ENCODE data around the gene SLBP. TPM values are rescaled to one million over a fixed set of nuclear protein-coding genes. Genes with fewer than 3 reads are reported as not detected.
"Not testable (repeated sequence)": the region's sequence is repeated elsewhere in the genome, so short reads cannot be mapped to it uniquely, and the experiment has no call there.

The SLBP gene
- total RNA-seq, 1 donor from 2014 or later = 31.3 TPM

DNA sequence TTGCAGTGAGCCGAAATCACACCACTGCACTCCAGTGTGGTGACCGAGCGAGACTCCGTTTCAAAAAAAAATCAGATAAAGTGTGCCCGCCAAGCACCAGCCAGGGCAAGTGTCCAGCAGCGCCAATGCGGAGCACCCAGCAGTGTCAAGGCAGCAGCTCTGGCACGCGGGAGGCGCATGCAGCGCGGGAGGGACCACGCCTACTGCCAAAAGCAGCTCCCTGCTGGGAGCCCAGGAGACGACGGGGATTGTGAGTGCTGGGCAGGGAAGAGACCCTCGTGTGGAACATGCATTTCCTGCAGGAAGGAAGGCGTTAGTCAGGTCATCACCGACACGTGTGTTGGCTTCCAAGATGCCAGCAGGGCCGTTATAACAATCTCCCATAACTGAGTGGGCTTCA lies 38.4 kb downstream of the SLBP start:
- ATAC-seq = no peak

DNA sequence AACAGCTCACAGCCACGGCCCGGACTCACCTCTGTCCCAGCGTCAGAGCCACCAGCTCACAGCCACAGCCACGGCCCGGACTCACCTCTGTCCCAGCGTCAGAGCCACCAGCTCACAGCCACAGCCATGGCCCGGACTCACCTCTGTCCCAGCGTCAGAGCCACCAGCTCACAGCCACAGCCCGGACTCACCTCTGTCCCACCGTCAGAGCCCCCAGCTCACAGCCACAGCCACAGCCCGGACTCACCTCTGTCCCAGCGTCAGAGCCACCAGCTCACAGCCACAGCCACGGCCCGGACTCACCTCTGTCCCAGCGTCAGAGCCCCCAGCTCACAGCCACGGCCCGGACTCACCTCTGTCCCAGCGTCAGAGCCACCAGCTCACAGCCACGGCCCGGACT lies 41.1 kb downstream of the SLBP start:
- not testable (repeated sequence) for ATAC-seq

DNA sequence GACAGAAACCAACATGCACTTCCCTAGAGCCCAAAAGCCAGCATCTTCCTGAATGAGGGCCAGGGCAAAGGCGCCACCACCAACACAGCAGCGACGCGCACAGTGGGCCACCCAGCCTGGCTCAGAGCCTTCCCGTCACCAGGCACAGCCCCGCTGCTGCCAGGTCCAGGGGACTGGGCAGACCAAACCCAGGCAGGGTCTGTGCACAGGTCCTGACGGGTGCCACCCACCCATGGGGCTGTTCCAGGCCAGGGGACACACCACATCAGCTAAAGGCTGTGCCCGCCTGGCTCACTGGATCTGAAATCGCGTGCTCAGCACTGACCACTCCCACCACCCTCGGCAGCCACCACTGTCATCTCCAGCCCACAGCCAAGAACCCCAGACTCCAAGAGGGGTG lies 41.8 kb downstream of the SLBP start:
- no peak for ATAC-seq

DNA sequence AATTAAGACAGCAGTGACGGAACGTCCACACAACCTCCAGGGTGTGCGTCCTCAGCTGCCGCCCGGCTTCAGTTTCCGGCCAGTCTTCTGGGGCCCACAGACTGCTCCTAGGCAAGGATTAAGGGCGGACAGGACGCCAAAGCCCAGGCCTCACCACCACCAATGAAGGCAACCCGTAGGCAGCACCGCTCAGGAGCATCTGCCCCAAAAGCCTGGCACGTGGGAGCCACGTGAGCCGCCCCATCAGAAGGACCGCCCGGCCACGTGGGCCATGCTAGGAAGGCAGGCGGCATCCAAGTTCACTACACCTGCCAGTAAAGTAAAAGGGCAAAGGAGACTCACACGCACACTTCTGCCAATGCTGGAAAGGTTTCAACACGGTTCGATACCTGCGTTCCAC lies 42.3 kb downstream of the SLBP start:
- no peak for ATAC-seq

DNA sequence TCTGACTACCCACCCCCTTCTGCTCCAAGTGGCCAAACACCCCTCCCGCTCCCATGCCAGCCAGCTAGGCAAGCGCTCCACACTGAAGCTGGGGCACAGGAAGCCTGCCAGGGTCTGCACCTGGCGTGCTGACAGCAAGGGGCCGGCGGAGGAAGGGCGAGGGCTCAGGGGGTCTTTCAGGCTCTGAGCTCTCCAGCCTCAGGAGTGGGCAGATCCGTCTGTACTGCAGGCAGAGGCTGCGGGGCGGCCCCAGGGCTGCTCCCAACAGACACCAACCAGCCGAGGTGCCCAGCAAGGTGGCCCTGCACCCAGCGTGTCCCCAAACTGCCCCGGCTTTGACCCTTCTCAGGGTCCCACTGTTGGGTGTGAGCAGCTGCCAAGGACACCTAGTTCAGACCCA lies 42.8 kb downstream of the SLBP start:
- no peak for ATAC-seq

DNA sequence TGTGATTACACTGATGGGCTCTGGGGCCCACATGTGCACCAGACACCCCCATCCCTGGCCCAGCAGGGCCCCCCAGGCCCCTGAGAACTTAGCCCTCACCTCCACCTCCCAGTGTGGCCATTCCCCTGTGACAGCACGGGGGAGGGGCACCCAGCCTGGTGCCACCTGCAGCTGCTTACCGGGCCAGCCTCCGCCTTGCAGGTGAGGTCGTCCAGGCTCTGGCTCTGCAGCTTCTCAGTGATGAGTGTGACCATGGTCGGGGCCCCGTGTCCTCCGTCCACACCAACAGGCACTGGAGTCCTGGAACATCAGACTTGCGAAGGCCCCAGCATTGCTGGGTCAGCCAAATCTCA lies 43.7 kb downstream of the SLBP start:
- no peak for ATAC-seq

DNA sequence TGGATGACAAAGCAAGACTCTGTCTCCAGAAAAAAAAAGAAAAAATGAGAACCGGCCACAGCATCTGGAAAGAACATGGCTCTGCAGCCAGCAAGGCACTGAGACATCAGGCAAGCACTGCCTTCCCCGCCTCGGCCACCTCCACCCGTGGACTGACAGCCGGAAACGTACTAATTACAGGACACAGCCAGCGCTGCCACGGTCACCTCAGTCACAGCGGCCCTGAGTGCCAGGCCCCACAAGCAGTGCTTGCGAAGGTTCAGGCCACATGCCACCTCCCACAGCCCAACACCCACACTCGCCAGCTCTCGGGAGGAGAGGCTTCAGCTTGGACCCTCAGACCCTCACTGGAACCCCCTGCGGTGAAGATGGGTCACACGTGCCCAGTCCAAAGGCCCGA lies 44.8 kb downstream of the SLBP start:
- ATAC-seq = no peak

DNA sequence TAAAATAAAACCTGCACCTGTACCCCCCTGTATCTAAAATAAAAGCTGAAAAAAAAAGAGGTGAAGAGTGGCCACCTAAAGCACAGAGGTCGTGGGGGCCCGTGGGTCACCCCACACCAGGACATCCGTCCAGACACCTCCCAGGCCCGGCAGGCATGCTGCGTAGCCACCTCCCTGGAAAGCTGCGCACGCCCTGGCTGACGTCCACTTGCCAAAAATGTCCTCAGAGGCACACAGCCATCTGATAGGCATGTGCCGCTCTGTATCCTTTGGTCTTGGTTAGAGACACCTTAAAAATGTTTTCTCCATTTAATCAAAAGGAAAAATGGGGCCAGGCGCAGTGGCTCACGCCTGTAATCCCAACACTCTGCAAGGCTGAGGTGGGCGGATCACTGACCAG lies 45.7 kb downstream of the SLBP start:
- no peak for ATAC-seq

DNA sequence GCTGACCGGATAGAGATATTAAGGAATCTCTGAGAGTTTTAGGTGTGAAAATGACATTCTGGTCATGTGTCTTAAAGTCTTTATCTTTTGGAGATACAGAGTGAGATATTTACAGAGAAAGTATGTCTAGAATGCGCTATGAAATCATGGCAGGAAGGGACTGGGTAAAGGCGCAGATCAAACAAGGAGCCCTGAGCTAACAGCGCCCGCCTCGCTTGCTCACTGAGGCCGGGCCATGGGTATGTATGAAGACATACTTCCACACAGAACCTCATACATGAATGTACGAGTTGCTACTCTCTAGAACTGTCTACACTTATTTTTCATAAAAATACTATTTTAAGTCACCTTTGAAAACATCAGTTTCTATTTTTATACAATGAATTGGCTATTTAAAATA lies 48.0 kb downstream of the SLBP start:
- no peak for ATAC-seq

DNA sequence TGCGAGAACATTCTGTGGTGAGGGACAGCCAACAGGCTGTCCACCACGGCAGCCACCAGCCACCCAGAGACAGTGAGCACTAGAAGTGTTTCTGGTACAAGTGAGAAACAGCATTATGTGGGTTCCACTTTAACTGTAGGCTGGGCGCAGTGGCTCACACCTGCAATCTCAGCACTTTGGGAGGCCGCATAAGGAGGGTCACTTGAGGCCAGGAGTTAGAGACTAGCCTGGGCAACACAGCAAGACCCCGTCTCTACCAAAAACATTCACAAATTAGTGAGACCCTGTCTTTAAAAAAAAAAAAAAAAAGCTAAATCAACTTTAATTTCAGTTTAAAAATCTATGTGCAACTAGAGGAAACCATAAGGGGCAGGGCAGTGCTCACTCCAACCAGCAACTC lies 48.6 kb downstream of the SLBP start:
- ATAC-seq = no peak

DNA sequence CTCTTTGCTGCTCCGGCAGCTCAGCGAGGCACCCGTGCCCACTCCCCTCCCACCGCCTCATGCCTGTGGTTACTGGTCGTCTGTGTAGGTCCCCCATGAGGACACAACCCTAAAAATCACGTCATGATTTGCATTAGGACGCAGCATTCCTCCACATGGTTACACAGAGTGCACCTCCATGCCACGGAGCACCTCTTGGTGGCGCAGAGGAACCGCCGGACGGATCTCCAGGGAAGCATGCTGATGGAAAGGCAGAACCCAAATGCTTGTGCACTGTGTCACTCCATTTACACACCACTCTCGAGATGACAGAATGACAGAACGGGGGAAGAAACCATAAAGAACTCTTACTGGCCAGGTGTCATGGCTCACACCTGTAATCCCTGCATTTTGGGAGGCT lies 50.4 kb downstream of the SLBP start:
- ATAC-seq = no peak

DNA sequence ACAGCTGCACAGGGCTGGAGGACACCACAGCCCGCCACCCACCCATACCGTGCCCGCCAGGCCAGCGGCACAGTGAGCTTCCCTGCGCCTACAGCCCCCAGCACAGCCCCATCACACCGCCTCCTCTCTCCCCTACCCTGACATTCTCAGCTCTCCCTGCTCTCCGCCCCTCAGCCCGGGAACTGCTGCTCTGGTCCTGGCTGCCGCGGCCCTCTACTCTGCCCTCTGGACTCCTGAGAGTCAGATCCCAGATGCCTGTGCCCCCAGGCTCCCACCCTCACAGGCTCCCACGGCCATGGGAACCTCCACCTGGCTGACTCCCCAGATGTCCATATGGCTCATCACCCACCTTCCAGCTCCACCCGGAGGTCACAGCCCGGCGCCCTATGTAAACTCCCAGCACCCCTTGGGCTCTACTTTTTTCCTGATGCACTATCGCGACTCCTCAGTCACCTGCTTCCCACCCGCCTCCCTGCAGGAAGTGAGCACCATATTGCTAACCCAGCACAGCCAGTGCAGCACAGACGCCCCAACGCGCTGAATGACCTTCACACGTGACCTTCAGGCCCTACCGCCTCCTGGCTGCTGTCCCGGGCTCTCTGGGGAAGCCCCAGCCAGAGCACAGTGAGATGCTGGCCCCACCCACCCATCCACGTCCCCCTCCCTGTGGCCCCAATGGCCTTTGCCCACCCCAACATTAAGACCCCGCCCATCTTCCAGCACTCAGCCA lies 51.0 kb downstream of the SLBP start:
- no peak for ATAC-seq

DNA sequence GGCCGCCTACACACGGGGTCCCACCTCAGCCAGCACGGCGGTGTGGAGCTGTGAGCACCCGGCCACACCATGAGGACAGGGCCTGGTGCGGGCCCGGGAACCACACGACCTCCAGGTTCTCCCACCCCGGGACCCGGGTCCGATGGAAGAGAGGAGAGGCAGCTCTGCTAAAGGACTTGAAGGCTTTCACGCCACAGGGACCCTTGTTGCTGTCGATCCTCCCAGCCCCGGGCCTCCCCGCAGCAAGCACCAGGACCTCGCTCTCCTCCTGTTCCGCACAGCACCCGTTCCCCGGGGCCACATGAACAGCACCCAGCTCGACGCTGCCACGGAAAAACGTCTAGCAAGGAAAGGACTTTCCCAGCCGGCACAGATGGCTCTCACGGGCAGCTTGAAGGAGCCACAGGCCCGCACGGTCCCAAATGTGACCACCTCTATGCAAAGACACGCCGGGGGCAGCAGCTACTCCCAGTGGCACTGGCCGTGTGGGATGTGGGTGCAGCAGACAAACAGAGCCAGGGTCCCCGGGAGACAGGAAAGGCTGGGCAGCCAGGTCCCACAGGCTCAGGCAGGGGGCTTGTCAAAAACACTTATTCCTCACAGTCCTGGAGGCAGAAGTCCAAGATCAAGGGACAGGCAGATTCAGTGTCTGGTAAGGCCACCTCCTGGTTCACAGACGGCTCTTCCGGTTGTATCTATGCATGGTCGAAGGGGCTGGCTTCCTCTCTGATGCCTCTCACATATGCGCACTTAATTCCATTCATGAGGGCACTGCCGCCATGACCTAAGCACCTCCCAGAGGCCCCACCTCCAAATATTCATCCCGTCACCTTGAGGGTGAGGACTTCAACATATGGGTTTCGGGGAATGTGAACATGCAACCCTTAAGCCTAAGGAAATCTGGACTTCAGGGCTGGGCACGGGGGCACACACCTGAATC lies 52.7 kb downstream of the SLBP start:
- ATAC-seq = no peak

DNA sequence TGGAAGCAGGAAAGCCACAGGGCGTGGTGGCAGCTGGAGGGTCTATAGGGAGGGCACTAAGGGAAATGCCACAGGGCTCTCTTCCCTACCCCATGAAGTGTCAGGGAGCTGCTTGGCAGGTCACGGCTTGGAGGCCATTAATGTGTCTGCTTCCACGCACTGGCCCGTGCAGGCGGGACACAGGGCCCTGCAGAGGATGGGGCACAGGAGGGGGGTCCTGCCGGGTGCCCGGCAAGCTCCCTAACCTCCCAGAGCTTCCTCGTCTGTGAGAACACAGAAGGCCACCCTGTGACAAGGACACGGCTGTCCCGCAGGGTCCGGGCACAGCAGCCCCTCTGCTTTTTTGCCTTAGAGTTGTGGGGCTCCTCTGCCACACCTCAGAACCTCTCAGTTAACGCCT lies 53.5 kb downstream of the SLBP start:
- ATAC-seq = no peak

DNA sequence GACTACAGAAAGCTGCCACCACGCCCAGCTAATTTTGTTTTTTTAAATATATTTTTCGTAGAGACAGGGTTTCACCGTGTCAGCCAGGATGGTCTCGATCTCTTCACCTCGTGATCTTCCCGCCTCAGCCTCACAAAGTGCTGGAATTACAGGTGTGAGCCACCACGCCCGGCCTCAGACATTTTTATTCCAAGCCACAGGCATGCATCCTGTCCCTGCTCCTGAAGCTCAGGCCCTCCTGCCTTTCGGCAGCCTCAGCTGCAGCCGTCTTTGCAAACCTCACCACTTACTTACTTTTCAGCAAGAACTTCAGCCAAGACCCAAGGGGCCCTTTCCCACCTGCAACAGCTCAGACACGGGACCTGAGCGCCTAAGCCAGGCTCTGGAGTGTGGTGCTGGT lies 54.0 kb downstream of the SLBP start:
- ATAC-seq = no peak

DNA sequence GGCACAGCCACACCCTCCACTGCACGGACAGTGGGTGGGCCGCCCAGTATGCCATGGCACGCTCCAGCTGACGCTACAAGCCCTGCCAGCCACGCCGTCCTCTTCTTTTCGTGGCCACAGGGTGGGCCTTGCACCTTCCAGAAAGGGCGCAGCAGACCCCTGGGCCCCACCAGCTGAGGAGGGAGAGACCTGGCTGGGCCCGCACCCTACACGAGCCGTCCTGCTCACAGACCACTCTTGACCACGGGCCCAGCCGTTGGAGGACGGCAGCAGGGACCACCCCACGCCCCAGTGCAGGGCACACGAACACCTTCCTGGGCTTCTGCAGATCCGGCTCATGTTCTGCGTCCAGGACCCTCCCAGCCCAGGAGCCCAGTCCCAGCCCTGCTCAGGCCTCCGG lies 55.1 kb downstream of the SLBP start:
- no peak for ATAC-seq

DNA sequence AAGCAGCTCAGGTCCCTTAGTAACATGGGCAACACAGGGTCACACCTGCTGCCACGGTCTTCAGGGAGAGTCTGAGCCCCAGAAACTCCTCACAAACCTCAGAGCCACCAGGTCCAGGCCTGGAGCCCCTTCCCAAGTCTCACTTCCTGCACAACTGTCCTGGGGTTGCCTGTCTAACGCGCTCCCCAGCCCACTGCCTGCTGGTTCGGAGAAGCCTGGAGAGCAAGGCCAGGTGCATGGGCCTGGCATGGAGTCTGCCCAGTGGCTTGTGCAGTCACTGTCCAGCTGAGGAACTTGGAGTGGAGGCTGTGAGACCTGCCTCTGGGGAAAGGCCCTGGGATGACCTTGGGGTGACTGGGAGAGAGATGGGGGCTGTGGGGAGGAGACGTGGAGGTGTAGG lies 56.0 kb downstream of the SLBP start:
- no peak for ATAC-seq

DNA sequence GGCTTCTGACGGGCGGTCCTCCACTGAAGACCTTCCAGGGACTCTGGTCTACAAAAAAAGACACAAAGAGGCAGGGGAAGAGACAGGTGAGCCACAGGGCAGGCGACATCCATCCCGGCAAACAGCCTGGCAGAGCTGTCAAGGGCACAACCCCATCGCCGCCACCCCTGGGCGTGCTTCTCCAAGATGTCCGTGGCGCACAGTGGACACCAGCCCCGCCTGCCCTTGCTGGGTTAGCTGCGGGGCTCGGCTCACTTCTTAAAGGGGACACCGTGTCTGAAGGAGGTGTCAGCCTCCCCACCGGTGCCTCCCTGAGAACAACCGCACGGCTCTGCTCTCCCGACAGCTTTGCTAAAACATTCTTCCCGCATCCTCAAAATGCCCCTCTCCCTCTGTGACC lies 56.4 kb downstream of the SLBP start:
- ATAC-seq = no peak

DNA sequence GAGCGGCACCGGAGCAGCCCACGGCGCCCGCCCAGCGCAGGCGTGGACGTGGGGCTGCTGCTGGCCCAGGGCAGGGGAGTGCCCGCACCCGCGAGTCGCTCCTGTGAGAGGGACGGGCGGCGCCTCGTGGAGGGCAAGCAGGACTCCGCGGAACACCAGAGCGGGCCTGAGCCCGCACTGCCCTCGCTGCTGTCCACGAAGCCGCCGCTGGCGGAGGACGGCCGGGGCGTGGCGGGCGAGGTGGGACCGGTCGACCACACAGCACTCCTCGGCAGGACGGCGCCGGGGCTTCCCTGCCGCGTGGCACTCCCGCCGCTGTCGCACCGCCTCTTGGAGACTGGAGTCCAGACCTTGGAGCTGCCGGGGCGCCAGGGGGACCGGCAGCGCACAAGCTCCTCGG lies 57.0 kb downstream of the SLBP start:
- ATAC-seq = no peak

DNA sequence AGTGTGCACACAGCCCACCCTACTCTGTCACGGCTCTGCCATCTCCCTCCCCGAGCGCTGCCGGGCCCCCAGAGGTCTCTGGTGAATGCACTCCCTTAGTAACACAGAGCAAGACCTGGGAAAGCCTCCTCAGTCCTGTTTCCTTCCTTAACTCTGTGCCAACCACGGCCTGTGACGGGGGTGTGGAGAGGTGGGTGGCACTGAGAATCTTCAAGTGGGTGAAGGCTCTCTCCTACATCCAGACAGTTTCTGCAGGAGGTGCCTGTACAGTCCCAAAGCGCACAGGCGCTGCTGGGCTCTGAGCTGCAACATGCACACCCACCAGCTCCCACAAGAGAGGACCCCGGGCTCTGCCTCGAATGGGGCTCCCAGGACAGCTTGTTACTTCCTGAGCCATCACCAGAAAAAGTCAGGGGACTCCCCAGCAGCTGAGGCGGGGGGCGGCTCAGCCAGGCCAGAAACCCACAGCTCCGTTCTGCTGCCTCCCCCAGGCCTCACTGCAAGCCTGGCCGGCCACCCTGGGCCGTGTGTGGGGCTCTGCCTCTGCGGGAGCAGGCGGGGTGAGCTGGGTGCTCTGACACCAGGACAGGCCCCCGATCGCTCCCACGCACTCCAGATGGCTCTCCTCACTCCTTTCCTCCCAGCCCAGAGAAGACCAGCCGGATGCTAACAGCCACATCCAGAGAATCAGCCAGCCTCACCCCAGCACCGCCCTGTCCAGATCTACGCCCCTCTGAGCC lies 57.7 kb downstream of the SLBP start:
- no peak for ATAC-seq

DNA sequence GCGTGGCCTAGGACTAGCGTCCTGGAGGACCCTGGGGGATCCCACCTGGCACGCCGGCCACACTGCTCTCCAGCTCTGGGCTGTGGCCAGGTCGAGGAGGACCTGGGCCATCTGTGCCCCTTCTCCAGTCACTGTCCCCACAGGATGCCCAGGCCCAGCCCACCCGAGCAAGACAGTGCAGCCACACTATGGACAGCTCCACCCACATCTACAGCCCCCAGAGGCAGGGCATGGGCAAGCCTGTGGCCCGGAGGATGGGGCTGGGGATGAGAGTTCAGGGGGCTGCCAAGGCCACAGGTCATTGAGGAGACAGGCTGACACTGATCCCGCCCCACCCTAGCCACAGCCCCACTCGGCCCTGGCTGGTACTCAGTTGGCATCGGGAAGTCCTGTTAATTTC lies 58.3 kb downstream of the SLBP start:
- no peak for ATAC-seq

DNA sequence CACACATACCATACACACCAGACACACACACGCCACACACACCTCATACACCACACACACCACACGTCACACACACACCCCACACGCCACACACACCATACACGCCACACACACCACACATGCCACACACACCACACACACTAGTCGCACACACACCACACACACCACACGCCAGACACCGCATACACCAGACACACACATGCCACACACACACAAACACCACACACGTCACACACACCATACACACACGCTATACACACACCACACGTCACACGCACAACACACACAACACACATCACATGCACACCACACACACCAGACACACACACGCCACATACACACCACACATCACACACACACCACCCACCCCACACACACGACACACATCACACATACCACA lies 60.0 kb downstream of the SLBP start:
- ATAC-seq = no peak

DNA sequence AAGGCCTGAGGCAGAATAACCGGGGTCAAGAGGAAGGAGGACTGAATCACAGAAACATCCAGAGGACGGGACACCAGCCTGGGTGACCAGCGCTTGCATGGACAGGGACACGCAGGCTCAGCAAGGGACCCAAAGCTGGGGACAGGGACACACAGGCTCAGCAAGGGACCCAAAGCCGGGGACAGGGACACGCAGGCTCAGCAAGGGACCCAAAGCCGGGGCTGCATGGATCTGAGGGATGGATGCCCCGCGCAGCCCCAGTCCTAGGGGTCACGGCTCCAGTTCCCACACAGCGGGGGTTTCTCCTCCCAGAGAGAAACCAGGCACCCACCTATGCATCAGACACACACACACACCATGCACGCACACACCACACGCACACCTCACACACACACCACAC lies 60.5 kb downstream of the SLBP start:
- ATAC-seq = no peak

DNA sequence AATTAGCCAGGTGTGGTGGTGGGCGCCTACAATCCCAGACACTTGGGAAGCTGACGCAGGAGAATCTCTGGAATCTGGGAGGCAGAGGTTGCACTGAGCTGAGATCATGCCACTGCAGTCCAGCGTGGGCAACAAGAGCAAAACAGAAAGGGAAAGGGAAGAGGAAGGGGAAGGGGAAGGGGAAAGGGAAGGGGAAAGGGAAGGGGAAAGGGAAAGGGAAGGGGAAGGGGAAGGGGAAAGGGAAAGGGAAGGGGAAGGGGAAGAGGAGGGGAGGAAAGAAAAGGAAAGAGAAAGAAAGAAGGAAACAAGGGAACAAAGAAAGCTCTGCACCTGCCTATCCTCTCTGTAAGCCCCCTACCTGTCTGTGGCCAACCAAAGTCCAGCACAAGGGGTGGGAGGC lies 63.2 kb downstream of the SLBP start:
- ATAC-seq = no peak
